Esophagus squamous epithelium (tissue), 4 donors: ENCODE data around the gene OBP2A.

Experiments used
- POLR2A ChIP-seq, 4 donors: fragments of 450-650 bp; IDR thresholded peaks; one replicate each; pipeline ENCODE4 v1.6.1; 2017; ENCODE audit warnings: antibody characterized with exemption in 4 of 4, mild to moderate bottlenecking in 4 of 4, moderate library complexity in 3 of 4
- TF ChIP-seq, protein P1 (sequence below), 6 experiments: fragments of 450-650 bp in 4 of 6; fragments of 200-600 bp in 2 of 6; sonication (generic) in 2 of 6; IDR thresholded peaks; one replicate each; pipeline ENCODE4 v1.5.1; 2016 to 2019; ENCODE audit warnings: antibody characterized with exemption in 6 of 6, mild to moderate bottlenecking in 4 of 6, moderate library complexity in 4 of 6

DNA sequence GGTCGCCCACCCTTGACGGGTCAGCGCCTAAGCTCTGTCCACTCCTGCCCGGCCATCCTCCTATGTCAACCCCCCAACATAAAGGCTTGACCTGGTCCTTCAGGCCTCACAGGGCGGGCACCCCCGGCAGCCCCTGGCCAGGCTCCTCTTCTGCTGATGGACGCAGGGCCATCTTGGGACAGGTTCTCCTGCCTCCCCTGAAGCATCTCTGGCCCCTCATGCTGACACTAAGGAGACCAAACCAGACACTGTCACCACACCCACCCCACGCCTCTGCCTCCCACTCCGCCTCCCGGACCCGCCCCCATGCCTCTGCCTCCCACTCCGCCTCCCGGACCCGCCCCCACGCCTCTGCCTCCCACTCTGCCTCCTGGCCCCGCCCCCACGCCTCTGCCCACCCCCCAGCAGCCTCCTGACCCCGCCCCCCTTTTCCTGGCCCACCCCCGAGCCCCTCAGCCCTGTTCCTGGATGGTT is 6.8 kb downstream of the OBP2A start:
- TF ChIP-seq POLR2A (IDR thresholded peaks at IDR 0.05) = no peak
- TF ChIP-seq, protein P1, sequence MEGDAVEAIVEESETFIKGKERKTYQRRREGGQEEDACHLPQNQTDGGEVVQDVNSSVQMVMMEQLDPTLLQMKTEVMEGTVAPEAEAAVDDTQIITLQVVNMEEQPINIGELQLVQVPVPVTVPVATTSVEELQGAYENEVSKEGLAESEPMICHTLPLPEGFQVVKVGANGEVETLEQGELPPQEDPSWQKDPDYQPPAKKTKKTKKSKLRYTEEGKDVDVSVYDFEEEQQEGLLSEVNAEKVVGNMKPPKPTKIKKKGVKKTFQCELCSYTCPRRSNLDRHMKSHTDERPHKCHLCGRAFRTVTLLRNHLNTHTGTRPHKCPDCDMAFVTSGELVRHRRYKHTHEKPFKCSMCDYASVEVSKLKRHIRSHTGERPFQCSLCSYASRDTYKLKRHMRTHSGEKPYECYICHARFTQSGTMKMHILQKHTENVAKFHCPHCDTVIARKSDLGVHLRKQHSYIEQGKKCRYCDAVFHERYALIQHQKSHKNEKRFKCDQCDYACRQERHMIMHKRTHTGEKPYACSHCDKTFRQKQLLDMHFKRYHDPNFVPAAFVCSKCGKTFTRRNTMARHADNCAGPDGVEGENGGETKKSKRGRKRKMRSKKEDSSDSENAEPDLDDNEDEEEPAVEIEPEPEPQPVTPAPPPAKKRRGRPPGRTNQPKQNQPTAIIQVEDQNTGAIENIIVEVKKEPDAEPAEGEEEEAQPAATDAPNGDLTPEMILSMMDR (IDR thresholded peaks at IDR 0.05) = no peak
